Erythroblast (primary cell): Measurements from ENCODE around the gene IL1RAPL1.

Experiments used
- GATA1 ChIP-seq: IDR thresholded peaks from 2 replicates; pipeline ENCODE4 v1.6.1; 2011; ENCODE audit warnings: low read depth, mild to moderate bottlenecking, control low read depth, low read length, moderate library complexity
- POLR2A ChIP-seq: IDR thresholded peaks from 2 replicates; pipeline ENCODE4 v1.6.1; 2011; ENCODE audit warnings: mild to moderate bottlenecking, low read length

- TF ChIP-seq POLR2A (no peak), GATA1 (no peak)
These were observed 974.2 kb downstream of the IL1RAPL1 start for GRCh38 chrX:29561417-29561816.
